Measurements from ENCODE around the gene SUPT6H. TPM values are rescaled to one million over a fixed set of nuclear protein-coding genes. Genes with fewer than 3 reads are reported as not detected.

The SUPT6H gene
- total RNA-seq, 4 donors from 2014 or later: 47.2 to 86.7 (median 71.3) TPM

DNA sequence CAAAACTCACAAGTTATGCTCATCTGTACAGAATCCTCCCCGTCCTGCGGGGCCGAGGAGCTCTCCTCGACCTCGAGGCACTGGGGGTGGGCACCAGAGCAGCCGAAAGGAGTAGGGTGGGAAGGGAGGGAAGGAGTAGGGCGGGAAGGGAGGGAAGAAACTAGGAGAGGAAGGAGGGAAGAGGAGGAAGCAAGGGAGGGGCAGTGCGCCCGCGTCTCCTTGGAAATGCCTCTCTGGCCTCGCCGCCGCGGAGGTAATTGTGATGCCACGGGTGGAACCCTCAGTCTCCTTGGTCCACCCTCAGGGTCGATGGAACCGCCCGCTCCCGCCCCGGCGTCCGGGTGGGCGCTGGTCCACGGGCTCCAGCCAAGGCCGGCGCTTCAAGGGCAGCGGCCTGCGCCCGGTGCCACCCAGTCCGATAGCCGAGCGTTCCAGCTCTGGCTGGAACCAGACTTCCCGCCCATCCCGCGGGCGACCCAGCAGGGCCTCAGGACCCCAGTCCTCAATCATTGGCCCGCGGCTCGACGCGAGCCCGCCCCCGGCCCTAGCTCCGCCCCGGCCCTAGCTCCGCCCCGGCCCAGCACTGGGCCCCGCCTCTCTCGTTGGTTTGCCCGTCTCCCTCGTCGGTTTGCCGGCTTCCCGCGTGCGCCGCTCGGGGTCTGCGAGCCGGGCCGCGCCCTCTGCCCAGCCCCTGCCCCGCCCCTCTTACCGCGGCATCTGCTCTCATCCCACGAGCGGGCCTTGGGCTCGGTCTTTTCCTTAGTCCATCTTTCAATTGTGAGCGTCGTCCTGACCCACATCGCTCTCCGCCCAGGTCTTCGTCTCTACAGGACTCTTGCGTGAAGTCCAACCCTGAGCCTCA, 49.1 kb downstream of the SUPT6H start:
- H3K4me3 ChIP-seq (ENCODE audit: low read depth, poor library complexity, severe bottlenecking): peak overlapping the region; percentile 39
- DNase-seq (ENCODE audit: low spot score in 2 of 2): peak; percentile 82 to 97
- intact Hi-C loops (cut with DNase I; ENCODE audit: low total_unique reads): no loop called here
- 0 to 1% methylated on average over 42 to 64 of the region's 74 CpGs for WGBS, 2 donors
- no peak for TF ChIP-seq POLR2A (IDR thresholded peaks at IDR 0.05)
- TF ChIP-seq, protein P1, sequence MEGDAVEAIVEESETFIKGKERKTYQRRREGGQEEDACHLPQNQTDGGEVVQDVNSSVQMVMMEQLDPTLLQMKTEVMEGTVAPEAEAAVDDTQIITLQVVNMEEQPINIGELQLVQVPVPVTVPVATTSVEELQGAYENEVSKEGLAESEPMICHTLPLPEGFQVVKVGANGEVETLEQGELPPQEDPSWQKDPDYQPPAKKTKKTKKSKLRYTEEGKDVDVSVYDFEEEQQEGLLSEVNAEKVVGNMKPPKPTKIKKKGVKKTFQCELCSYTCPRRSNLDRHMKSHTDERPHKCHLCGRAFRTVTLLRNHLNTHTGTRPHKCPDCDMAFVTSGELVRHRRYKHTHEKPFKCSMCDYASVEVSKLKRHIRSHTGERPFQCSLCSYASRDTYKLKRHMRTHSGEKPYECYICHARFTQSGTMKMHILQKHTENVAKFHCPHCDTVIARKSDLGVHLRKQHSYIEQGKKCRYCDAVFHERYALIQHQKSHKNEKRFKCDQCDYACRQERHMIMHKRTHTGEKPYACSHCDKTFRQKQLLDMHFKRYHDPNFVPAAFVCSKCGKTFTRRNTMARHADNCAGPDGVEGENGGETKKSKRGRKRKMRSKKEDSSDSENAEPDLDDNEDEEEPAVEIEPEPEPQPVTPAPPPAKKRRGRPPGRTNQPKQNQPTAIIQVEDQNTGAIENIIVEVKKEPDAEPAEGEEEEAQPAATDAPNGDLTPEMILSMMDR (IDR thresholded peaks at IDR 0.05): no peak

DNA sequence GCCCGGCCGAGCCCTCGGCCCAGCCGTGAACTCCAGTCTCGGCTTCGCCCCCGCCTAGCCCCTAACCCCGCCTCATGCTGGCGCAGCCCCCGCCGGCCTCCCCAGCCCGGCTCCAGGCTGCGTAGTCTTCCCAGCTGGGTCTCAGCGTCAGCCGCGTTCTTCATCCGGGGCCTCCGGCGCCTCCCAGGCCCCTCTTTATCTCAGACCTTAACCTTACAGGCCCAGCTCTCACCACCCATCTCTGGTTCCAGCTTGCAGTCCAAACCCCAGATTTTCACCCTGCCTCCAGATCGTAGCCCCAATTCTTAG, 49.7 kb downstream of the SUPT6H start, which contains the start of gene PROCA1:
TSS of gene PROCA1 (minus strand) at position 166 of the 309 bp plus-strand sequence. CDS start 228 bp downstream, outside the sequence.
- 1 to 4% methylated on average over 20 of the region's 20 CpGs for WGBS, 2 donors
- TF ChIP-seq, protein P1 (IDR thresholded peaks at IDR 0.05): no peak
- TF ChIP-seq POLR2A (IDR thresholded peaks at IDR 0.05): no peak
- DNase-seq (ENCODE audit: low spot score in 2 of 2): no peak
- peak within 1 kb of the TSS; percentile 39 for H3K4me3 ChIP-seq (ENCODE audit: low read depth, poor library complexity, severe bottlenecking)
- intact Hi-C loops (cut with DNase I; ENCODE audit: low total_unique reads): no loop called here

DNA sequence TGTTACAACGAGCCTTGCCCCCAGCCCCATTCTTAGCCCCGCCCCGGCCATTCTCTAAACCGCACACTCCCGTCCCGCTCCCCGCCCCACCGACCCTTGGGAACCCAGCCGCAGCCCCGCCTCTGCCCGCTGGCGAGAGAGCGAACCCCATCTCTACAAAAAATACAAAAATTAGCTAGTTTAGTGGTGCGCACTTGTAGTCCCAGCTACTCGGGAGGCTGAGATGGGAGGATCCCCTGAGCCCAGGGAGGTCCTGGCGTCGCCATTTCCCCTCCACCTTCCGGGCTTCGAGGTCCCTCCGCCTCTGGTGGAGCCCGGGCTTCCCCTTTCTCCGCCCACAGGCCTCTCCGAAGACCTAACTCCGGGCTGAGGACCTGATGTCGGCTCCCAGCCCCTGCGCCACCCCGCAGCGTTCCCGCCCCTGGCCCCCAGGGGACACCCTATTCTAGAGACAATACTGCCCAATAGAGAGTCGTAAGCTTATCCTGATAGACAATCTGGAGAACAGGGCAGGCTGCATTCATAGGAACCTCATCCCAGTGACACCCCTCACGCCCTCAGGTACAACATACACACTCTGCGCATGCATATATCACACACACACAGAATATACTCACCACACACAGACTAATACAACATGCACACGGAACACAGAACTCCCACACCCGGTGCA, 50.2 kb downstream of the SUPT6H start:
- H3K4me3 ChIP-seq (ENCODE audit: low read depth, poor library complexity, severe bottlenecking): no peak overlapping the region
- no peak for TF ChIP-seq POLR2A (IDR thresholded peaks at IDR 0.05)
- TF ChIP-seq, protein P1 (IDR thresholded peaks at IDR 0.05): no peak
- intact Hi-C loops (cut with DNase I; ENCODE audit: low total_unique reads): no loop called here
- peak in 1 of 2 donors; percentile 92 for DNase-seq (ENCODE audit: low spot score in 2 of 2)
- WGBS, 2 donors: 39 to 43% methylated on average over 32 to 34 of the region's 34 CpGs

DNA sequence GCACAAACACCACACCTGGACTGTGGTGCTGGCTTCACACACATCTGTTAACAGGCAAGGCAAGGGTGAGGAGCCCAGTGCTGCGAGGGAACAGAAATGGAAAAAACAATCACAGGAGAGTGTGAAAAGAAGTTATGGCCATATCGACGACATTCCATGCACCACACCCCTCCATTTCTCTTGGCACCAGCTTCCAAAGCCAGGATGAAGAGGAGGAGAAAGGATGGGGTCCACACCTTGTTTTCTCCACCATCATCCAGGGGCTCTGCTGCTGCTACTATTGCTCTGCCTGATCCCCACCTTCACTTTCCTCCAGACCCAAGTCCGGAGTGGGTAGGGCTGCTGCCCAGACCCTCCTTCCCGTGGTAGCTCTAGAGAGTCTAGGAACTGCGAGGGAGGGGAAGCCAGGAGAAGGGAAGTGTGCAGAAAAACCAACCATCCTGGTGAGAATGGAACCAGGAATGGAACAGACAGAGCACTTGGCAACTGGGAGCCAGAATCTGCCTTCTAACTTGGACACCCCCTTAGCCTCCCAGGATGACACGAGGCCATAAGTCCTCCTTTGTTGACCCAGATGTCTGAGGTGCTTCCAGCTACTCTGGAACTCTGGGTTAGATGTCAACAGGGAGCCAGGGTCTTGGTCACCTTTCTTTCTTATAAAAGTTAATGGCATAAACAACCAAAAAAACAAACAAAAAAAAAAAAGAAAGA, 50.9 kb downstream of the SUPT6H start:
- no peak for DNase-seq (ENCODE audit: low spot score in 2 of 2)
- TF ChIP-seq, protein P1 (IDR thresholded peaks at IDR 0.05): no peak
- TF ChIP-seq POLR2A (IDR thresholded peaks at IDR 0.05): no peak
- intact Hi-C loops (cut with DNase I; ENCODE audit: low total_unique reads): no loop called here
- H3K4me3 ChIP-seq (ENCODE audit: low read depth, poor library complexity, severe bottlenecking): no peak overlapping the region
- WGBS, 2 donors: 74 to 76% methylated on average over 7 of the region's 7 CpGs

DNA sequence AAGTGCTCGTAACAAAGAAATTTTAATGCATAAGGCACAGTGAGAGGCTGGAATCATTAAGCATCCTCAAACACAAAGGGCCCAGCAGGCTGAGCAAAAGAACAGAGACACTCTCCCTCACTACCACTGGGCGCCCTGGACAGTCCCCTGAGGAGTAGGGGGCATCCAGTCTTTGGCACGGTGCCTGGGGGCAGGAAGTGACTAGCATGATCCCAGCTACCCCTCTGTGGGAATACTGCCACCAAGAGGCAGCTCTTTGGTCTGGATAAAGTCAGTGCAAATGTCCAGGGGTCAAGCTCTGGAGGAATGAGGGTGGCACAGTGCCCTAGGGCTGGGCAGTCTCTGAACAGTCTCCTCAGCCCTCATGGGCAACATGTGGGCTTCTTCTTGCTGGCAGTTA, 52.3 kb downstream of the SUPT6H start:
- 95 to 97% methylated on average over 3 of the region's 3 CpGs for WGBS, 2 donors
- no peak for DNase-seq (ENCODE audit: low spot score in 2 of 2)
- intact Hi-C loops (cut with DNase I; ENCODE audit: low total_unique reads): no loop called here
- no peak overlapping the region for H3K4me3 ChIP-seq (ENCODE audit: low read depth, poor library complexity, severe bottlenecking)
- TF ChIP-seq, protein P1 (IDR thresholded peaks at IDR 0.05): no peak
- no peak for TF ChIP-seq POLR2A (IDR thresholded peaks at IDR 0.05)
